ENCODE measurements around the gene MLLT10. TPM values are rescaled to one million over a fixed set of nuclear protein-coding genes. Genes with fewer than 3 reads are reported as not detected.
"Not testable (repeated sequence)": the region's sequence is repeated elsewhere in the genome, so short reads cannot be mapped to it uniquely, and the experiment has no call there.

The MLLT10 gene
- total RNA-seq, 1 donor from 2014 or later, result 50.9 TPM

GRCh38 chr10:21707498-21707897 is 173.5 kb downstream of the MLLT10 start:
- DNase-seq, result no peak
- no peak overlapping the region for H3K4me3 Mint-ChIP-seq (ENCODE audit: unreplicated experiment)
- H3K27ac Mint-ChIP-seq (ENCODE audit: unreplicated experiment), result no peak overlapping the region

GRCh38 chr10:21712975-21713374 is 178.9 kb downstream of the MLLT10 start:
- Mint-ChIP-seq H3K27ac (ENCODE audit: unreplicated experiment) (no peak overlapping the region), H3K9me3 (ENCODE audit: unreplicated experiment) (peaks cover under 1% of the 10 kb centered on the region), H3K36me3 (ENCODE audit: unreplicated experiment) (peaks cover 1% of the 10 kb centered on the region), H3K27me3 (ENCODE audit: unreplicated experiment) (peaks cover 1% of the 10 kb centered on the region), H3K4me3 (ENCODE audit: unreplicated experiment) (no peak overlapping the region), H3K4me1 (ENCODE audit: low read depth, unreplicated experiment) (no peaks in the 10 kb centered on the region)
- TF ChIP-seq CTCF (IDR thresholded peaks at IDR 0.05; ENCODE audit: partially characterized antibody, unreplicated experiment), result no peak
- DNase-seq, result no peak

More at GRCh38 chr10:21707498-21707897, 173.5 kb downstream of the MLLT10 start:
- H3K36me3 Mint-ChIP-seq (ENCODE audit: unreplicated experiment), result peaks cover 7% of the 10 kb centered on the region
- H3K9me3 Mint-ChIP-seq (ENCODE audit: unreplicated experiment), result peaks cover 7% of the 10 kb centered on the region
- no peak for TF ChIP-seq CTCF (IDR thresholded peaks at IDR 0.05; ENCODE audit: partially characterized antibody, unreplicated experiment)
- peaks cover 2% of the 10 kb centered on the region for H3K27me3 Mint-ChIP-seq (ENCODE audit: unreplicated experiment)
- H3K4me1 Mint-ChIP-seq (ENCODE audit: low read depth, unreplicated experiment), result peaks cover 1% of the 10 kb centered on the region

GRCh38 chr10:21715531-21716195 is 181.6 kb downstream of the MLLT10 start:
- Mint-ChIP-seq H3K4me3 (ENCODE audit: unreplicated experiment) (no peak overlapping the region), H3K9me3 (ENCODE audit: unreplicated experiment) (no peaks in the 10 kb centered on the region), H3K27ac (ENCODE audit: unreplicated experiment) (no peak overlapping the region), H3K4me1 (ENCODE audit: low read depth, unreplicated experiment) (no peaks in the 10 kb centered on the region), H3K36me3 (ENCODE audit: unreplicated experiment) (no peaks in the 10 kb centered on the region), H3K27me3 (ENCODE audit: unreplicated experiment) (peaks cover 1% of the 10 kb centered on the region)
- DNase-seq, result no peak
- TF ChIP-seq CTCF (IDR thresholded peaks at IDR 0.05; ENCODE audit: partially characterized antibody, unreplicated experiment), result no peak

- DNase-seq; H3K4me1 Mint-ChIP-seq (ENCODE audit: low read depth, unreplicated experiment); H3K27me3 Mint-ChIP-seq (ENCODE audit: unreplicated experiment); H3K27ac Mint-ChIP-seq (ENCODE audit: unreplicated experiment); H3K36me3 Mint-ChIP-seq (ENCODE audit: unreplicated experiment); H3K4me3 Mint-ChIP-seq (ENCODE audit: unreplicated experiment); H3K9me3 Mint-ChIP-seq (ENCODE audit: unreplicated experiment): not testable (repeated sequence)
Observed at GRCh38 chr10:21717437-21718054, 183.5 kb downstream of the MLLT10 start.

GRCh38 chr10:21719502-21719901 is 185.5 kb downstream of the MLLT10 start:
- no peak for DNase-seq
- H3K36me3 Mint-ChIP-seq (ENCODE audit: unreplicated experiment), result no peaks in the 10 kb centered on the region
- H3K4me1 Mint-ChIP-seq (ENCODE audit: low read depth, unreplicated experiment), result peaks cover 8% of the 10 kb centered on the region
- no peak for TF ChIP-seq CTCF (IDR thresholded peaks at IDR 0.05; ENCODE audit: partially characterized antibody, unreplicated experiment)
- H3K9me3 Mint-ChIP-seq (ENCODE audit: unreplicated experiment), result no peaks in the 10 kb centered on the region
- no peak overlapping the region for H3K4me3 Mint-ChIP-seq (ENCODE audit: unreplicated experiment)
- H3K27me3 Mint-ChIP-seq (ENCODE audit: unreplicated experiment), result peaks cover 1% of the 10 kb centered on the region
- H3K27ac Mint-ChIP-seq (ENCODE audit: unreplicated experiment), result no peak overlapping the region
